ENCODE results near the gene ELAVL4.
"Not testable (repeated sequence)": the region's sequence is repeated elsewhere in the genome, so short reads cannot be mapped to it uniquely, and the experiment has no call there.

The ELAVL4 gene

DNA sequence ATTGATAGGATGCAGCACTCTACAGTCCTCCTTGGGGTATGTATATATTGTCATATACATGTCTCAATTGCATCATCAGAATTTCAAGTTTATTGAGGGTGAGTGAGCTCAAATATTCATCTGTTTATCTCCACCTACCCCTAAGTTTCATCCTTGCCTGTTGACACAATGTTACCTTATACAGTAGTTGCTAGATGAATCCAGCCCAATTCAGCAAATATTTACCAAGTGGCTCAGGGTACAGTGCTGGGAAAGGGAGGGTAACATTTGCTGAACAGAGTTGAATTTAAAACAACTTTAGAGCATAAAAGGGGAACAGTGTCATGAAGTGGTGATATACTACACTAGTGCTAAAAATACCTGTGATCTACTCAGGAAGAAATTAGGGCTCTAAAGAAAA lies 14.4 kb downstream of the ELAVL4 start:
- in situ Hi-C loops (cut with MboI; ENCODE audit: low sequenced_read_pairs): no loop called here

DNA sequence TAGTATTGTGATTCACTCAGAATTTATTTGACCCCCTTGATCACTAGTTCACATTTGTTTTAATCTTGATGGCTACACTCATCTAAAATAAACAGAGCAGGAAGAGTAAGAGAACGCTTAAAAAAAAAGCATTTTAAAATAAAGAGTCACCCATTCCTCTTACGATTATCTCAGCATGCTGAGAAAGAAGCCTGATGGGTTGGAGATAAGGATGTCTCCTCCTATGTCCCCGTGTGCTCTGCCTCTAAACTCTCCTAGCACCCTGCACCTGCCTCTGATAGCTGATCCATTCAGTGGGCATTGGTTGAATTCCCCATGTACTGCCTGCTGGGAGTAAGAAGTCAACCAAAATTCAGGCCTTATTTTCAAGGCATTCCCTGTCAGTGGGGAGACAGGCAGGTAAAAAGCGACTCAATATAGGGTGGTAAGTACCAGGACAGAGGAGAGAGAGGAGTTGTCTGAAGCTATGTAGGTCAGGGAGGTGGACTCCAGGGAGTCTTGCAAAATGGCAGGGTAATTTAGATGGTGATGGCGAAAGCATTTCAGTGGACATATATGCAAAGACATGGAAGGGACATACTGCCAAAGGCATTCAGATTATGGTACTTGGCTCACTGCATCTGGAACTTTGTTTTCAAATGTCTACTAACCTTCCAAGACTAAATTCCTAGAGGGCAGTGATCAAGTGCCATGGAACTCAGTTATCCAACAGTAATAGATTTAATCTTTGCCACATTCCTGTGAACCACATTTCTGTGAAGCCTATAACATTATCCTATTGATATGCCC lies 18.4 kb downstream of the ELAVL4 start:
- in situ Hi-C loops (cut with MboI; ENCODE audit: low sequenced_read_pairs): no loop called here

DNA sequence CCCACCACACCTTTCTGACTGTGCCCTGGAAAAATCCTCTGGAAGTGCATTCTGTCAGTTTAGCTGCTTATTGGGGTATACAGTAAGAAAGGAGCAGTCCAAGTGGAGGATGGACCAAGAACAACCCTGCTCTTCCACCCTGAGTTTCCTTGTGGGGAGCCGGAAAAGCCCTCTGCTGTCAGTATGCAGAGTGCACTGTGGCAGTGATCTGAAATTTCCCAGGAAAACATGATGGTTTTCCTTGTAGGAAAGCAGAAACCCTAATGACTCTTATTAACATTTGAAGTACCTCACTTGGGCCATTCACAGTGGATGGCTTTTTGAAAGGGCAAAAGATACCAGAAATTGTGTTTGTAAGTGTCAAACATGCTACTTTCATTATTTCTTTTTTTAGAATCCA lies 20.5 kb downstream of the ELAVL4 start:
- in situ Hi-C loops (cut with MboI; ENCODE audit: low sequenced_read_pairs): no loop called here

DNA sequence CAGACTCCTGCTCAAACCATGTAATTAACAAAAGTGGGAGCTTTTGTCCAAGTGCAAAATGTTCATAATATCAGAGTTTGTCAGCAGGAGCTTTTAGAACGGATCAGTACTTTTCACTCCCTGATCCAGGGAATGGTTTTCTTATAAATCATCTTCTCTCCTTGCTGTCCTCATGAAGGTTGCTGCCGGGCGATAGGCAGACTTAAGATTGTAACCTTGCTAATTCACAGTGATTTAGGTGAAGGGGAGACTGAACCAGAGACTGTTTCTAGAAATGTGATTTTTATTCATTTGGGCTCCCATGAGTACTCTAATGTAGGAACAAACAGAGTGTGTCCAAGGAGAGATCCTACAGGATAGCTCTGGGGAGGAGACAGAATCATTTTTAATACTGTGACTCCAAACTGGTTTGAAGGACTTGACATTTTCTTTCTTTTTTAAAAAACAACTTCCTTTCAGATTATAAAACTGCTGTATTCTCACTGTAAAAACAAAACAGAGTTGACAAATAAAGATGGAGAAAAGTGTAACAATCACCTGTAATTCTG lies 23.7 kb downstream of the ELAVL4 start:
- in situ Hi-C loops (cut with MboI; ENCODE audit: low sequenced_read_pairs): no loop called here

DNA sequence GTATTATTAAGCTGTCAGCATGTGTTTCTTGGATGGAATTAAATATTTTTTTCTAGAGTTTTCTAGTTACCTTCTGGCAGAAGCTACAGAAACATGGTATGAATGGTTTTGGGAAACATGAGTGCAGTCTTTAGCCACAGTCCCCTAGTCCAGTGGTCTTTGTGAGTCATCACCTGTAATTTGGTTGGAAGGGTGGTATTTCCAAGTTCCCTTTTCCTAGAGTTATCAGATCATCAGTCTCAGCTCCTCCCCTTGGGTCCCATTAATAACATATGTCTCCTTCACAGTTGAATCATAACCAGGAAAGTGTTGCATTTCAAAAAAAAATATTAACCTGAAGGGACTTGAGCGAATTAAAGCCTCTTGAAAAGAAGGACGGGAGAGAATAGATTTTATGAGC lies 27.0 kb downstream of the ELAVL4 start:
- in situ Hi-C loops (cut with MboI; ENCODE audit: low sequenced_read_pairs): no loop called here

DNA sequence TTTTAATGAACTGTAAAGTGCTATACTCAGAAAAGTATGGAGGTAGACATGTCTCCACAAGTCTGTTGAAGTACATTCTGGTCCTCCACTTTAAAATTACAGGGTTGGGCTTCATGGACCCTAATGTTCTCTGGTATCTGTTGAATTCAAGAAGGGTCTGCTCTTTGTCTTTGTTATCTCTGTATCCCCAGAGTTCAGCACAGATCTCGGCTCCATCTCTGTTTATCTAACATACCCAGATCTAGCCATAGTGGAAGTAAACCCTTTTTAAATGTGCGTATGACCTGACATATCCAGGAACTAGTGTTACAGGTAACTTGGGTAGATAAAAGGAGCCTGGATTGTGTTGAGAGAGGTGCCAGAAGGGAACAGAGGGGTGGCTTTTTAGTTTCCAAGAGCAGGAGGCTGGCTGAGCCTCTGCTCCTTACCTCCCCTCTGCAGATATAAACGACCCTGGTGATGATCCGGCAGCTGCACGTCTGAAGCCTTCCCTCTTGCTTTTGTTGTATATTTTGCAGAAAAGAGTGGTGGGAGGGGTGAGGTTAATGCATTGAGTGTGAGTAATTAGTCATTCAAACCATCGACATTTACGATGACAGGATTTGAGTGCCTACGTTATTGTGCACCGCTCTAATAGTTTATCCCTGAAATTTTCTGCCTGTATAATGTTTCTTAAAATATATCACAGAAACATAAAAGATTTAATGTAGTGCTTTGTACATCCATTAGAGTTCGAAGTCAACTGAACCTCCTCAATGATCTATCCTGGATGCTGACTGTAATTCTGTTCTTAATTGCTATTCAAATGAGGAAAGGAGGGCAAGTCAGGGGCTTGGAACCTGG lies 30.8 kb downstream of the ELAVL4 start:
- in situ Hi-C loops (cut with MboI; ENCODE audit: low sequenced_read_pairs): no loop called here

DNA sequence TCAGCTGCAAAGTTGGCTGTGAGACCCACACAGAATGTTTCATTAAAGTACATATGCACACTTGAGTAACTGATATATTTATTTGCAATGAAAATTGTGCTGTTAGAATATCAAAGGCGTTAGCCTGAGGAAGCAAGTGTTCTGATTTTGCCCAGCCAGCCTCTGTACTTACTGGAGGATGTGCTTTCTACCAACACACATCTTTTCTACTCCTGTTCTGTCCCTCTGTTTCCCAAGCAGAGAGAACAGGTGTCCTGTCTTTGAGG lies 31.4 kb downstream of the ELAVL4 start:
- in situ Hi-C loops (cut with MboI; ENCODE audit: low sequenced_read_pairs): no loop called here

DNA sequence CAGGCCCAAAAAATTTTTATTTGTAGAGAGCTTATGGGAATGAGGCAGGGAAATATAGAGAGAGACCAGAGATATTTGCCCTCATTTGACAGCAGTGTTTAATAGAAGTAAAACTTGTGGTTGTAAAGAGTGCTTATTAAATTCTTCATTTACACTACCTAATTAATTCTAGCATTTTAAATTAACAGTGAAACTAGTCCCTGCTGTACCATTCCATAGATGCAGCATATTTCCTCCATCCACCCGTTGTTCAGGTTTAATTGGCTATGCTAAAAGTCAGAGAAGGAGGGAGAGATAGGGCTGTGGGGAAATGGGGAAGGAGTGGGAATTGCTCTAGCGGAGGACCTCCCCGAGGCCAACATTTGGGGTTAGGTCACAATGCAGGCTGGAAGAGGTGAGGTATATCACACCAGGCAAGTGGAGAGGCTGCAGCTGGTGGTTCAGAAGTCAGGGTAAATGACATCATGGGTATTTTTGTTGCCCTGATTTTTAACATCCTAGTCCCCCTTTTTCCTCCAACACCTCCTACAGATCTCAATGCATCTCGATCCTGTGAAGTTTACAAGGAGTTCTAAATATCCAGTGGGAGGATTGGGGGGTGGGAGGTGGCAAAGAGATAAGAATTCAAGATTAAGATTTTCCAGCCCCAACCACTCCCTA lies 38.6 kb downstream of the ELAVL4 start:
- in situ Hi-C loops (cut with MboI; ENCODE audit: low sequenced_read_pairs): no loop called here

DNA sequence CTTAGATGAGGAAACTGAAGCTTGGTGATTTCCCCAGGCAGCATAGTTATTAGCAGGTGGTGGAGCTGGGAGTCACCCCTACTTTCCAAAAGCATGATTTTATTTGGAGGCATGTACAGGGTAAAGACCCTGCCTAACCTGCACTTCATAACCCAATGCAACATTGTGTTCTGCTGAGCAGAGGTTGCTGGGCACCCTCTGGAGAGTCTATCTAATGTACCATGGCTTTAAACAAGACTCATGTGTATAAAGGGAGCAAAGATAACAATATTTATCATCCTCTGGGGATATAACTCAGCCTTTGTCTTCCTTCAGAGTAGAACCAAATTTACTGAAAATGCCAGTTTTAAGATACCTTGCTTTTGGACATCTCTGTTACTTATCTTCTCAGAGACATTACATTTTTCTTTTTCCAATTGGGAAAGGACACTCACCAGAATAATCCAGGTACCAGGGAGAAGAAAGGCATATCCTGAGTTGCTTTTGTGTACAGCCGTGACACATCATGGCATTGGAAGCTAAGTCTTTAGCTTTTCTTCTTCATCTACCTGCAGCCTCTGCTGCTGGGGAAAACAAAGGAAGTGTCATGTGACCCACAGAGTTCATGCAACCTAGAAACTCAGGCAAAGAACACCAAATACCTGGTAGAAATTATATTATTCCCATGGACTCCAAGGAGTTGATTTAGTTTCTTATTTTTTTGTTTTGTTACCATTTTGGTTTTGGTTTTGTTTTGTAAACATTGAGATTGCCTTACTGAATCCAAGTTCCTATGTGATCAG lies 39.6 kb downstream of the ELAVL4 start:
- in situ Hi-C loops (cut with MboI; ENCODE audit: low sequenced_read_pairs): no loop called here

DNA sequence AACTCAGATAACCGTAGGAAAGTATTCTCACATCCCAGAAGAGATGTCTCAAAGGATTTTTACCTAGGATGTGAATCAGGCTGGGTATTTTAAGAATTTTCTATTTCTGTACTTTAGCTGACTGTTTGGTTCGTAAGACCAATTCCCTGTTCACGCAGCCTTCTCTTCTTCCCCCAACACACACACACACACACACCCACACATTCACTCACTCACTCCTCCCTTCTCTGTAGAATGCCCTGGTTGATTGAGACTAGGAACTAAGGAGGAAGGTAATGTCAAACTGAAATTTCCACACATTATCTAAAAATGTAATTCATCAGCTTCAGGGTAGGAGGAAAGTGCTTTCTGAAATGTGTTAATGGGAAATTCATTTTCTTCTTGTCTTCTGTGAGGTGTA lies 43.5 kb downstream of the ELAVL4 start:
- in situ Hi-C loops (cut with MboI; ENCODE audit: low sequenced_read_pairs): no loop called here

DNA sequence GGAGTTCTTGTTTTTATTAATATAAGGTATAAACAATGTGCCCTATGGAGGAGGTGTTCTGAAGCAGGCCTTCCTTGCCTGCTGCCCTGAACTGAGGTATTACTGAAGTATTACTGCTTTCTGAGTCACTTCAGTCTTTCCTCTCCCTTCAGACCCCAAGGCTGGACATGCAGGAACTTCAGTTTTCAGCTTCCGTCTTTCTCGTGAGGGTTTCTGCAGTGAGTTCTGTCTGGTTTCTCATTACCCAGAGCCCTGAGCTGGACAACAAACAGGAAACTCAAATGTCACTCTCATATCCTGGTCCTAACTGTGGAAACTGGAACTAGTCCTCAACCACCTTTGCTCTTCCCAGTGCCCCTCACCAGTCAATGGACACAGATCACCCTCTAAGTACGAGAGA lies 46.8 kb downstream of the ELAVL4 start:
- in situ Hi-C loops (cut with MboI; ENCODE audit: low sequenced_read_pairs): no loop called here

DNA sequence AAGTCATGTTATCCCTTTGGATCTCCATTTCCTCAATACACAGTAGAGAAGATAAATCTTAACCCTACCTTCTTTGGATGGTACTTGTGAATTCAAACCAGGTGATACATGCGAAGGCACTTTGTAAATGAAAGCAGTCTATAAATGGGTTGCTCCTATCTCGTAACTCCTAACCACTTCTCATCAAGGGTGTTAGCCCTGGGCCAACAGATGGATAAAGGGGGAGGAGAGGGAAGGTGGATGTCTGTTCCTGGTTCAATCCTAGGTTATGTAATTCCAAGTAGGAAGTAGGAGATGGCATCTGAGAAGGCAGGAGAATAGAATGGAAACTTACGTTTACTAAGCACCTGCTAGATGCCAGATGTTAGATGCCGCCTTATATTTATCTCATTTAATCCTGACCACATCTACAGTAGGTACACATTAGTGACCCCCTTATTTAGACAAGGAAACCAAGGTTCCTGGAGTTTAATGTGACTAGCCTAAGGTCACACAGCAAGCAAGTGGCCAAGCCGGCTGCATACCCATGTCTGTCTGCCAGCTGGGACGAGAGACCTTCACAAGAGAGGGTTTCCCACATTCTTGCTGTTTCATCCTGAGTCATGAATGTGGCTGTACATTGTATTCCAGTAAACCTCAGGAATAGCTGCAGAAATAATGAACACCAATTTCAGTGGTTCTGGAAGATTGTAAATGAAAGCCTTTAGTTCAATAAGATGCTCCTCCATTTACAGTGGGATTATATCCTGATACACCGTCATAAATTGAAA lies 47.7 kb downstream of the ELAVL4 start:
- in situ Hi-C loops (cut with MboI; ENCODE audit: low sequenced_read_pairs): no loop called here

DNA sequence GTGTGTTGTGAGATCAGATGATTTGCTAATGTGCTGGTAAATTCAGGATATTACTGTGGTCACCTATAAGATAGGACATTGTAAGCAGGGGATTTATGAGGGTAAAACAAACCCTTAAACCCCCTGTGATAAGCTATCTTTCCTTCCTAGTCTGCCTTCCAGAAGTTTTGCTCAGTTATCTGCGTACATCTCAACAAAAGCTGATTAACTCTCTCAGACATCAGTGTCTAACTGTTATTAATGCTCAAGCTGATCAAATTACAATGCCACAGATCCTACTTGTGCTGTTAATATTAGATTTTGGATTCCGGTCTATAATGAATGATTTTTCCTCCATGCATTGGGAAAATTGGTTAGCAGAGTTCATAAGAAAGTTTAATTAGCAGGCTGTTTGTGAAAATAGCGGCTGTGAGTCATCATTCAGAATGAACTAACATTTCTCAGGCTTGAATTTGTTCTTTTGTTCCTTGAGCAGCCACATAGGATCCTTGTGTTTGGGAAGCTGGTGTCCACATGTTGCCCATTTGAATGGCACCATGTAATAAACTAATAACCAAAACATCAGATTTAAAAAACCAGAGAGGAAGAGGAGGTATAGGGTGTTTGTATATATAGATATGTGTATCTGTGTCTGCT lies 48.7 kb downstream of the ELAVL4 start:
- in situ Hi-C loops (cut with MboI; ENCODE audit: low sequenced_read_pairs): no loop called here

DNA sequence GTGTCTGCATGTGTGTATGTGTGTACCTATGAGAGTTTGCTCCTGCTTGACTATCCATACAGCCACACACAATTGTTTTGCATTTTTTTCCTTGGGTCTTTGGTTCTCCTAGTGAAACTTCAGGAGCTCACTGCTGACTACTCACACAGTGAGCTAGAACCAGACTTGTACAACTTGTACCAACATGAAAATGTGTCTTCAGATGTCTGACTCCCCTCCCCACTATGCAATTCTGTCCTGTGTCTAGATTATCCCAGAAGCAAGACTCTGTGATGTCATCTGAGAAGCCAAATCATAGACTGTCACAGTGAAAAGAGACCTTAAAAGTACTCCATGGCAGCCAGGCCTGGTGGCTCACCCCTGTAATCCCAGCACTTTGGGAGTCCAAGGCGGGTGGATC lies 49.7 kb downstream of the ELAVL4 start:
- in situ Hi-C loops (cut with MboI; ENCODE audit: low sequenced_read_pairs): no loop called here

DNA sequence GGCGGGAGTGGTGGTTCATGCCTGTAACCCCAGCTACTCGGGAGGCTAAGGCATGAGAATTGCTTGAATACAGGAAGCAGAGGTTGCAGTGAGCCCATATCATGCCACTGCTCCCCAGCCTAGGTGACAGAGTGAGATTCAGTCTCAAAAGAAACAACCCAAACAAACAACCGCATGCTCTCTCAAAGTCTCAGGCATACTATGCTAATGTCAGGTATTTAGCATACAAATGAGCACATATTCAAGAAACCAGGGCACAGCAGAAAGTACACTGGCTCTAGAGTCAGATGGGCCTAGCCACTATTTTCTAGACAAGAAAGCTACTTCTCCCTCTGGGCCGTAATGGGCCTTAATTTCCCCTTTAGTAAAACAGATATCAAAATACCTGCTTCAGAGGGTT lies 55.0 kb downstream of the ELAVL4 start:
- in situ Hi-C loops (cut with MboI; ENCODE audit: low sequenced_read_pairs): no loop called here

DNA sequence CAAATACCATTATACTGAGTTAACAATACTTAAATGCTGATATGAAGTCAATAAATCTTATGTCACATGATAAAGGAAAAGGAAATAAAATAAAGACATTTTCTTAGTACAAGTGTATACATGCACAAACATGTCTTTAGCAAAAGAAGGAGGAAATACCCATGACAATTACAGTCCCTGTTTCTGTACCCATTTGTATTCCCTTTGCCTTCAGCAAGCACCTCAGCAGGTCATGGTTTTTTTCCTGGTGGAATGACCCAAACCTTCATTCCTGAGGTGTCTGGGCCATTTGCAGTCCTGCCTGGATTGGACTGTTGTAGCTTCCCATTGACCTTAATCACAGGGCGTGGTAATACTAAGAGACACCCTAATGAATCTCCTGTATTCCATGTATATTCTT lies 57.6 kb downstream of the ELAVL4 start:
- in situ Hi-C loops (cut with MboI; ENCODE audit: low sequenced_read_pairs): not testable (repeated sequence)

DNA sequence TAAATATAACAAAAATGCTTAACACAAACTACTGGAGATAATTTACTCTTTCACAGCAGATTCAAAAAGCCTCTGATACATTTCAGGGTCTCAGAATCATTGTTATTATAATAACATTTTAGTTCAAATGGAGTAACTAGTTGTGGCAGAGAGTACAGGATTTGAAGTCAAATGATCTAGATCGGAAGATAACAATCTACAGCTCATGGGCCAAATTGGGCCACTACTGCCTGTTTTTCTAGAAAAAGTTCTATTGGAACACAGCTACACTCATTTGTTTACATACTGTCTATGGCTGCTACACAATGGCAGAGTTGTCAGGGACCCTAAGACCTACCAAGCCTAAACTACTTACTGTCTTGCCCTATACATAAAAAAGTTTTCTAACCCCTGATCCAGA lies 63.6 kb downstream of the ELAVL4 start:
- in situ Hi-C loops (cut with MboI; ENCODE audit: low sequenced_read_pairs): no loop called here

DNA sequence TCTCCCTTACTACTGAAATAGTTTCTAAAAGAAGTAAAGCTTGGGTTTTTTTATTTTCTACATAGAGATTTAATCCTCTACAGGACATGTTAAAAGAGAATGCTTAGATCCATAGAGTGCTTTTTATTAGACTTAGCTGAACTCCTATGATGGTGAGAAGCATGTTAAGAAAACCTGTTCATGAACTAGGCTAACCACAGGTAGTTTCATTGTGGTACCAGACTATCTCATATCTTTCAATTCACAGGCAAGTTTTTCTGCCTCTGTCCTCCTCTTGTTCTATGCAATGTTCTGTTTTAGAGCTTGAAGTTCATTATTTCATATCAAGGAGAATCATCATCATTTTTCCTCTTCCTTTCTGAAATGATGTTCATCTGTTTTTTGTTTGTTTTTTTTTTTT lies 65.4 kb downstream of the ELAVL4 start:
- in situ Hi-C loops (cut with MboI; ENCODE audit: low sequenced_read_pairs): no loop called here

DNA sequence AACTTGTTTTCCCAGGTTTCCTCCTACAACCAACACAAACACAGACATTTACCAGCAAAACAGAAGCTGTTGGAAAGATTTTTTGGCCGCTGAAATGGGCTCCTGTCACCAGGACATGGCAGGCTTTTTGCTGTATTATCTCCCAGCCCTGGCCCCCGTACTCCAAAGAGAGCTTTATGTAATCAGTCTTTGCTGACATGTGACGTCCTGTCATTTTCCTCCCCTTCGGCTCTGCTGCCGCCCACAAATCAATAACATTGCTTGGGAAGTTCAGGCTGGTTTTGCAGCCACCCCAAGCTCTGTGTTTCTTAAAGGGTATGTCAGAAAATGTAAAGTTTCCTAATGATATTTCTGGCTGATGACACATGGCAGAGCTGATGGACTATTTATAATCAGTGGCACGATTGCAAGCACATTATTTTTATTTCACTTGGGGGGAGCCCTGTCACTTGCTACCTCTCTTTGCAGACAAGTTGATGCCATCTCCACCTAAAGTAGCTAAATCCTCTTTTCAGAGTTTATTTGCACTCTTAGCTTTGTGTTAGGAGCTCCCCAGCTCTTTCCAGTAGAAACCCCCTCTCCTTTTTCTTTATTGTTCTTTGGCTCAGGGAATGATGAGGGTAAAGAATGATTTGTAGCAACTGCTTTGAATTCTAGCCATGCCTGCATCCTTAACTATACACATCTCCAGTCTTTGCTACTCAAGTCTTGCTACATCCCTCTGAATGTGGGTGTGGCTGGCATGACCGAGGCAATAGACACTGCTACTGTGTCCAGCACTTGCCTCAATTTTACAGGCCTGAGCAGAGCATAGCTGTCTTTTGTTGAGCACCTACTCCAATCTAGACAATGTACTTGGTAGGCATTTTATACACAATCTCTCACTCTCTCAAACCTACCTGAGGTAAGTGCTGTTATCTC lies 67.3 kb downstream of the ELAVL4 start:
- in situ Hi-C loops (cut with MboI; ENCODE audit: low sequenced_read_pairs): no loop called here

Data from HL-60/S4 (cell line).